H54 (cell line): Measurements from ENCODE around the gene RCAN2.

Experiments used
- DNase-seq: peaks from one replicate; pipeline ENCODE4 v3.0.0; 2011; ENCODE audit warnings: low spot score, mixed read lengths; ENCODE audit not compliant: insufficient read length
- FAIRE-seq: peaks from 3 replicates; lab custom pipeline; 2011; peaks lifted over from hg19 to GRCh38; lab: Jason Lieb, UNC
- POLR2A ChIP-seq: IDR thresholded peaks from 2 replicates; pipeline ENCODE4 v1.6.1; 2011; ENCODE audit warnings: low read depth, mild to moderate bottlenecking, low read length

The RCAN2 gene

DNA sequence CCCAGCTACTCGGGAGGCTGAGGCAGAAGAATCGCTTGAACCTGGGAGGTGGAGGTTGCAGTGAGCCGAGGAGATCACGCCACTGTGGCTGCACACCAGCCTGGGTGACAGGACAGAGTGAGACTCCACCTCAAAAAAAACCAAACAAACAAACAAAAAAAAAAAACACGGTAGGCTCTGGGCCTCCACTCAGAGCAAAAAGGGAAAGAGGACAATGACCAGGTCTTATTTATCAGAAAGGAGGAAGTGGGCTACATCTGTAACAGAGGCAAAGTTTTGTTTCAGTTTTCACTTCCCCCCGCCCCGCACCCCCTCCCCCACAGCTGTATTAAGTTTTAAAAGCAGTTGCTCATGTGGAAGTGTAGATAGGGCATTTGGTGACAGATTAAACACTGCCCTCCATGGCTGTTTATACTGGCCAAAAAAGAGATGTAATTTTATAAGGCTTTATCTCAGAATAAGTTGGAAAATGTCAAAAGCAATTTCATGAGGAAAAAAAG, 114.6 kb downstream of the RCAN2 start:
- no peak for TF ChIP-seq POLR2A
- DNase-seq (no peak), FAIRE-seq (no peak)

DNA sequence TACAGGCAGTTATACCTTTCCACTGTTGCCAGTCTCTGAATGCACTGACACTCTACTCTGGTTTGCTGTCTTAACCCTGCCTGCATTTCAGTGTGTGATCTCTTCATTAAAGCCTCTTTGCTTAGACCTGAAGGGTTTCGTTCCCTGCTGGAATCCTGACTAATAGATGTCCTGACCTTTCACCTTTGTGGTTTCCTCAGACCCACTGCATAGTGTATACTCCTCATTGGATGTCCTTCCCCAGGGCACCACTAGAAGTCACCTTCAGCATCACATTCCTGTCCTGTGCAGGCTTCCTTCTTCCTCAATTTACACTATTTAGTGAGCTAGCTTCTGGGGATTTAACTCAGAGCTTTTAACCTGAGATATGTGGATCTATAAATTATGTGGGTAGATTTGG, 120.6 kb downstream of the RCAN2 start:
- DNase-seq (no peak), FAIRE-seq (no peak)
- no peak for TF ChIP-seq POLR2A

DNA sequence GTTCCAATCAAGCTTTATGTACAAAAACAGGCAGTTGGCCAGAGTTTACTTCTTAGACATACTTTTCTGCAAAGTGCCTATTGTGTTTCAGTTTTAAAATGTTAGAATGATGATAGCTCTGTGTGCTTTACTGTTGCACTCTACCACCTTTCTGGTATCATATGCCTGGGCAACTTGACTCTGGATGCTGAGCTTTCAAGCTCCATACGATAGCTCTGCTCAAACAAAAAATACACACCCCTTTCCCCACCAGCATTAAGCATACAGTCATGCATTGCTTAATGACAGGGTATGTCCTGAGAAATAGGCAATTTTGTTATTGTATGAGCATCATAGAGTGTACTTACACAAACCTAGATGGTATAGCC, 123.1 kb downstream of the RCAN2 start:
- TF ChIP-seq POLR2A, result no peak
- no peak for FAIRE-seq
- no peak for DNase-seq

DNA sequence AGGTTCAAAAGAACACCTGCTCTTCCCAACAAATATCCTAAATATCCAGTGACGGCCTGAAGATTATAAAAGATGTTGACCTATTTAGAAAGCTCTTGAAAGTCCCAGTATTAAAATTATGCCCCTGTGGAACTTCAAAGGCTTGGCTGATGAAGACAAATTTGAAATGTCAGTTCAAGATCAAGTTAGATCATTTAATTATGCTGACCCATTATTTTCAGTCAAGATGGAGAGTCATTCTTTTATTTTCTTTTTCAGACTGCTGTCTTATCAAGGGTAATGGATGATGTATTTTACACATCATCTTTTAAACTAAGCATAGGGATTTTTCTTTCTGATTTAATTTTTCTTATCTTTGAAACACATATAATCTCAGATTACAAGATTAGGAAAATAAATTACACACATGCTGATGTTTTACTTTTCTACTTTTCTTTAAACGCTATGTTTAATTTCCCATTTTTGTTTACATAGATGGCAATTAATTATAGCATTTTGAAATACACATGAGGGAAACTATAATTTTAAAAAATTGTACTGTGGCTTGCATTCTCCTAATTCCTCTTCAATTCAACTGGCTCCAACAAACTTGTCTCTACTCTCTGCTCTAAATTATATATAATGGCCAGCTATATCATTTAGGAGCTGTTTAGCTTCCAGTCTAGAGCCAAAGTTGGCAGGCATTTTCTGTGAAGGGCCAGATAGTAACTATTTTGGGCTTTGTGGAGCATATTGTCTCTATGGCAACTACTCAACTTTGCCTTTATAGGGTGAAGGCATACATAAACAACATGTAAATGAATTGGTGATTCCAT, 123.7 kb downstream of the RCAN2 start:
- no peak for DNase-seq
- no peak for FAIRE-seq
- no peak for TF ChIP-seq POLR2A

DNA sequence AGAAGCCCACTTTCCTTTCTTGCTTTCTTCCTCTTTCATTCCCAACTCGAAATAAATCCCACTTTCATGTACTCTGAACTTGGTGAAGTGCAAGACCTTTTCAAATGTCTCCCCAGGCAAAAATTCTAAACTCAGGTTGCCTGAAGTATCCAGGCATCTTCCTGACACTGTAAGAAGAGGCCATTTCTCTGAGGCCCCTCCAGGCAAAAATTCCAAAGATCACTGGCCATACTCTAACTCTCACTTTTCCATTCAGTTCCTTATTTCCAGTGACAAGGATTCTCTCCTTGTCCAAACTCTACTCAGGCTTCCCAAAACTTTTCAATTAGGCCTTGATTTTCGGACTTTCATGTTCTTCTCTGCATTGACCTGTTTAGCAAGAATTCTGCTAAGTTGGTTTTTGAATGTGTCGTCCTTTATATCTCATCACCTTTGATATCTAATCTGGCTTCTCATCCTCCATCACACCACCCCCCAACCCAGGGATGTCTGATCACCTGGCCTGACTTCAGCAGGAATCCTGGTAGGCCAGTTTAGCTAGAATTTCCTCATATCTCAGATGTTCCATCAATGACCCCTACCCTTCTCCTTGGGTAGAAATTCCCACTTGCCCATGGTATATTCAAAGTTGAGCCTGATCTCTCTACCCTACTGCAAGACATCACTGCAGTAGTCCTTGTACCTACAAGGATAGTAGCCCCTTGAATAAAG, 124.9 kb downstream of the RCAN2 start:
- FAIRE-seq (no peak), DNase-seq (no peak)
- no peak for TF ChIP-seq POLR2A

DNA sequence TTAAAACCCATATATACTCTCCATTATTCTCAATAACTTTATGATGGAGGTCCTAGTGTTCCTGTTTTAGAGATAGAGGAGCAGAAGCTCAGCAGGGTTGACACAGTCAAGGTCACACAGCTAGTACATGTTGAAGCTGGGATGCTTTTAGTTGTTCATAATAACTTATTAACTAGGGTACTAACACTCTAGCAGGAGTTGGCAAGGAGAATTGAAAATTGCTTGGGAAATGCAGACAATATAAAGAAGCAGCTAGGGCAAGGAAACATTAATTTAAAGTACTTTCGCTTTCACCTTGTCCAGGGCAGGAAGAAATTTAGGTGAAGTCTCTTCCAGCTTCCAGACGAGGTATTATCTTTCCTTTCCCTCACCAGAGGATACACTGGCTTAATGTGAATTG, 133.7 kb downstream of the RCAN2 start:
- FAIRE-seq (no peak), DNase-seq (no peak)
- no peak for TF ChIP-seq POLR2A

DNA sequence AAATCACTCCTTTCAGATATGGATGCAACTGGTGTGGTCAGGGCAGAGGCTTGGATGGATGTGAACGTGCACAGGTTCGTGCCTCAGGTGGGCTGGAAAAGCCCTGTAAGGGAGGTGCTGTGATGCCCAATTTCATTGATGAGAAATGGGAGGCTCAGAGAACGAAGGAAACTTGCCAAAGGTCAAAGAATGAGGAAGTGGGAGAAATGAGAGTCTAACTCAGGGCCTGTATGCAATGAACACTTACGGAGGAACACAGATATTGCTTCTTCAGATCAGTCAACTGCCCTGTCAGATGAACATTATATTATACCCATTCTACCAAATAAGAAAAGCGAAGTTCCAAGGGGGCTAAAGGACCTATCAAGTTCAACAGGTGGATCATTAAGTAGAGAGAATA, 134.7 kb downstream of the RCAN2 start:
- no peak for TF ChIP-seq POLR2A
- FAIRE-seq, result no peak

DNA sequence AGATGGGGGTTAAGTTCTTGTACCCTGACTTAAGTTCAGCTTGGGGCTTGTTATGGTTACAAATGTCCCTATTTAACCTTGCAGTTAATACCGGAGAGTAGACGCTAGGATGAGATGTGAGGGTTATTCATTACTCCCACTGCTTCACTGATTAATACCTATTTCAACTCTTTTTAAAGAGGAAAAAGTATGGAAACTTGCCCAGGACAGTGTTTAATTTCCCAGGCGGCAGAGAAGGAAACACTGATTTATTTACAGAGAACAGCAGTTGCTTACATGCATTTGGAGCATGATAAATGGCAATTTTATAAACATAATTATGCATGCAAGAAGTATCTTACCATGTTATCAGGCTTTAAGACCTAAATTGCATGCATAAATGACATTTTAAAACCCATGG, 137.7 kb downstream of the RCAN2 start:
- FAIRE-seq (no peak), DNase-seq (no peak)
- no peak for TF ChIP-seq POLR2A

More for the DNA sequence above, 134.7 kb downstream of the RCAN2 start:
- DNase-seq, result no peak

DNA sequence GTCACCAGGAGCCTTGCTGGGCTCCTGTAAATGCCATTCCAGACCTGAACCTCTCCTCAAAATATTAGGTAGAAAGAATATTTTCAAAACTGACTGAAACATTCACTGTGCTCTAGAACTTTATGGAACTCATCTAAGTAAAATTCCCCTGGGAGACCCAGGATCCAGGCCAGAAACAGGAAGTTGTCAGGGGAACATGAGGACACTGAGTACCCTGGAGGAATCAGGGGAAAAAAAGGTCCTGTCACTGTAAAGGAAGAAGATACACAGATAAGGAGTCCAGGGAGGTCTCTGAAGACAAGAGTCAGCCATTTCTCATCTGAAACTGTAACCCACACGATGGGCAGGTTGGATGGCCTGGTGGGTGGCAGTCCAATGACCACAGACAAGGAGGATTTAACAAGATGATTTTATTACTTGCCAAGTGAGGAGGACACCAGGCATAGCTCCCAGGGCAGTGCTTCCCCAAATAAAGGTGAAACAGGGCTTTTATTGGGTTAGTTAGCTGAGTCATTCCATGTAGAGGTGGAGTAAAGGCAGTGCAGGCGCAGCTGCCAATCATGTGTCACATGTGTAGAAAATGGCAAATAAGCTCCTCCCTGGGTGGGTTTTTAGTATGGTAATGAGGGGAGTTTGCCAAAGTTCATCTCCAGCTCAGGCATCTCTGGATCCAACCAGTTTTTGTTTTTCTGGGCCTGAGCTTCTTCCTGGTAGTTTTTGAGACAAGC, 138.5 kb downstream of the RCAN2 start:
- DNase-seq (no peak), FAIRE-seq (no peak)
- no peak for TF ChIP-seq POLR2A

DNA sequence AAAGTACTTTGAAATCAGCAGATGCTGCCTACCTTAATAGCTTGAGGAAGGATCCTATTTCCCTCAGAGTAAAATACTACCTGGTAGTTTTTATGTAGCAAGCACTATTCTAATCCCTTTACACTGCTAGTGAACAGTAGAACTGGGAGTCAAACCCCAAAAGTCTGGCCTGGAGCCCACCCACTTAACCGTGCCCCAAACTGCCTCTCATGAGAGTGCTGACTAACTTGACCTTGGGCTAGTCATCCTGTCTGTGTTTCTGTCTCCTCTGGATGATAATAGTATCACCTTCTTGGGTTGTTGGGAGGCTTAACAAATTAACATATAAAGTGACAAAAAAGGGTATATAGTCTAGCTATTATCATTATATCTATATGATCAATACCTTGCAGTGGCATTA, 140.5 kb downstream of the RCAN2 start:
- FAIRE-seq (no peak), DNase-seq (no peak)
- TF ChIP-seq POLR2A, result no peak

DNA sequence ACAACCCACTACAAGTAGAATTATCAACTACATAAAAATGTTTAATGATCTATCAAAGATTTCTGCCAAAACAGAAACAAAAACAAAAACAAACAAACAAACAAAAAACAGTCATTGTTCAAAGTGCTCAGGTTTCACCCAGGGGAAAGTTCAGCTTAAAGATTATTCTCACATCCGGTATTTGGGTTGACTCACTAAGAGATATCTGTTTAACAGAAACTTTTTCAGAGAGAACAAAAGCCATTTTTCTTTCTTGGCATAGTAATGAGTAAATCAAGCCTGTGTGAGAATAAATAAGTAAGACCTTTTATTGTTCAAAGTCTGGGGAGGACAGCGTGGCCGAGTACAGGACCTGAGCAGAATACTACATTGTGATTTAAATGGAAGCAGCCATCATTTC, 143.6 kb downstream of the RCAN2 start:
- FAIRE-seq (no peak), DNase-seq (no peak)
- TF ChIP-seq POLR2A, result no peak

DNA sequence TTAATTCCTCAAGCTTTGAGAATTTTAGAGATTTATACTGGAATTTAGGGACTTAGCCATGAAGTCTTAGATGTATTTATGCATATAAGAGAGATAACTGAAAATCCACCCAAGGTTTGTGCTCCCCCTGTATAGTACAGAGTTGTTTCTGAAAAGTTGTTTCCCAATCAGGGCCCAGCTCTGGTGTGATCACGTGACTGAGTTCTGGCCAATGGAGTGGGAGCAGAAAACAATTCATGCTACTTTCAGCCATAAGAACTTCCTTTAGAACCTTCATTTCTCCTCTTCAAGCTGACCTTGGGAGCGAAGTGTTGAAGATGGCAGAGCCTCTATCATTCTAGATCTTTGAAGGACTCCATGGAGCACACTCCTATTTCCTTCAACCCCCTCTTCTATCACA, 151.0 kb downstream of the RCAN2 start:
- no peak for FAIRE-seq
- no peak for TF ChIP-seq POLR2A

DNA sequence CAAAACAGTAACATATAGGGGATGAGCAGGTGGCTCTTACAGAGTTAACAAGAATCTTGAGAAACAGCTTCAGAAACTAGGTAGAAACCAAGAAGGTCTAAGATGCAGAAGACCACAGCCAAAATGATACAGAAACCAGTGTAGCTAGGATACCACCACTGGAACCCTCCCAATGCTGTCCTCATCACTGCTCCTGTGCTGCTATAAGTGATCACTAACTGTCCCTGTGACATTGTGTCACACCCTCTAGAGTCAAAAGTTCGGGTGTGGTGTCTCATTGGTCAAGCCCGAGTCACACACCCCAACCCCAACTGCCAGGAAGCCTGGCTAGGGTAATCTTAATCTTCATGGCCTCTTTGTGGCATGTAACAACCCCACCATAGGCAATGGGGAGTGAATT, 153.1 kb downstream of the RCAN2 start:
- TF ChIP-seq POLR2A, result no peak
- FAIRE-seq (no peak), DNase-seq (no peak)

More for the DNA sequence above, 151.0 kb downstream of the RCAN2 start:
- DNase-seq, result no peak

DNA sequence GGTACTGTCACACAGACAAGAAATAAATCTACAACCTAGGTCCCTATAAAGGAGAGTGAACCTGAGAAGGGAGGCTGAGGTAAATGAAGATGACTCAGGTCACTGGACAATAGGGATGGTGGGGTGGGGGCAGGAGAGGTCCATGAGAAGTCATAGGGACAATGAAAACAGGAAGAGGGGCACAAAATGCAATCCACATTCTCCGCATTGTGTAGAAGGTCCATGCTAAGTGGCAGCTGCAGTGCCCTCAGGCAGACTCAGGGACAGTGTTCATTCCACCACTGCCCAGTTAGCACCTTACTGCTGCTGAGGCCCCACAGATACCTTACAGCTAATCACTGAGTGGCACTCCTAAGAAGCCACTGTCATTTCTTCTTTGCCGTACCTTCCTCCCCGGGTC, 156.8 kb downstream of the RCAN2 start:
- TF ChIP-seq POLR2A, result no peak
- no peak for FAIRE-seq
- no peak for DNase-seq
